GM23338 (cell line): ENCODE measurements around the gene SIRPB2.

Source experiments
- CREB1 ChIP-seq: fragments of 250-450 bp; sonication (Bioruptor Pico); IDR thresholded peaks from 2 replicates; pipeline ENCODE4 v1.5.0; 2020; ENCODE audit warnings: low read depth, mild to moderate bottlenecking, moderate library complexity
- CTCF ChIP-seq, 2 experiments: fragments of 200-600 bp in 1 of 2; sonication (generic) in 1 of 2; conservative IDR thresholded peaks; 2 replicates each; pipeline versions ENCODE4 v1.5.1 to v1.6.1; 2016 to 2017; ENCODE audit warnings: antibody characterized with exemption in 2 of 2, low read depth in 2 of 2, mild to moderate bottlenecking in 2 of 2, moderate library complexity in 1 of 2
- ETS1 ChIP-seq: IDR thresholded peaks from 2 replicates; pipeline ENCODE4 v1.6.1; 2016; ENCODE audit warnings: antibody characterized with exemption
- EZH2 ChIP-seq: fragments of 200-600 bp; sonication (generic); IDR thresholded peaks from one replicate; pipeline ENCODE4 v1.8.0; 2017; ENCODE audit warnings: antibody characterized with exemption, mild to moderate bottlenecking, low read depth; ENCODE audit not compliant: unreplicated experiment
- EZH2phosphoT487 ChIP-seq: fragments of 200-600 bp; sonication (generic); IDR thresholded peaks from one replicate; pipeline ENCODE4 v1.8.1; 2018; ENCODE audit warnings: antibody characterized with exemption; ENCODE audit not compliant: unreplicated experiment
- JUNB ChIP-seq: IDR thresholded peaks from one replicate; pipeline ENCODE4 v1.6.1; 2016; ENCODE audit warnings: antibody characterized with exemption; ENCODE audit not compliant: unreplicated experiment
- NANOG ChIP-seq: IDR thresholded peaks from 2 replicates; pipeline ENCODE4 v1.6.1; 2016; ENCODE audit warnings: antibody characterized with exemption, borderline replicate concordance
- POLR2AphosphoS5 ChIP-seq: IDR thresholded peaks from 2 replicates; pipeline ENCODE4 v1.6.1; 2016; ENCODE audit warnings: antibody characterized with exemption, low read depth
- REST ChIP-seq: IDR thresholded peaks from one replicate; pipeline ENCODE4 v1.6.1; 2018; ENCODE audit warnings: antibody characterized with exemption; ENCODE audit not compliant: unreplicated experiment
- ZNF114 ChIP-seq: fragments of 250-450 bp; sonication (Bioruptor Pico); IDR thresholded peaks from 2 replicates; pipeline ENCODE4 v1.5.0; 2020; ENCODE audit warnings: mild to moderate bottlenecking, moderate library complexity
- ZNF331 ChIP-seq: fragments of 250-450 bp; sonication (Bioruptor Pico); IDR thresholded peaks from 2 replicates; pipeline ENCODE4 v1.5.0; 2020; ENCODE audit warnings: low read depth, mild to moderate bottlenecking, moderate library complexity

- no peak for TF ChIP-seq CTCF (conservative IDR thresholded peaks at IDR 0.05; ENCODE audit: low read depth in 2 of 2)
- TF ChIP-seq EZH2phosphoT487, result no peak
- TF ChIP-seq NANOG, result no peak
- TF ChIP-seq EZH2, result no peak
- no peak for TF ChIP-seq POLR2AphosphoS5
- TF ChIP-seq REST, result no peak
- TF ChIP-seq JUNB, result no peak
- TF ChIP-seq ETS1, result no peak
- no peak for TF ChIP-seq CREB1 (CRISPR knock-in tag)
- TF ChIP-seq ZNF114 (CRISPR knock-in tag), result no peak
- TF ChIP-seq ZNF331 (CRISPR knock-in tag), result no peak
These were observed 501 bp downstream of the SIRPB2 start for GRCh38 chr20:1490643-1491195.
